ENCODE data around the gene MRPS23.

Gene MRPS23

GRCh38 chr17:57877803-57878377, 28.0 kb upstream of the MRPS23 start:
- no peak for DNase-seq

GRCh38 chr17:57876866-57877237, 27.0 kb upstream of the MRPS23 start:
- DNase-seq: no peak

GRCh38 chr17:57876023-57876865, 26.4 kb upstream of the MRPS23 start:
- no peak for DNase-seq

- no peak for DNase-seq
These were observed 25.6 kb upstream of the MRPS23 start for GRCh38 chr17:57875290-57876022.

GRCh38 chr17:57874434-57875289, 24.8 kb upstream of the MRPS23 start:
- DNase-seq: peak; percentile 17

GRCh38 chr17:57874058-57874419, 24.2 kb upstream of the MRPS23 start:
- no peak for DNase-seq

GRCh38 chr17:57873261-57874057, 23.6 kb upstream of the MRPS23 start:
- DNase-seq: no peak

- DNase-seq: no peak
These were observed 22.7 kb upstream of the MRPS23 start for GRCh38 chr17:57872536-57872935.

GRCh38 chr17:57871863-57872262, 22.0 kb upstream of the MRPS23 start:
- no peak for DNase-seq

- DNase-seq: no peak
These were observed 21.3 kb upstream of the MRPS23 start for GRCh38 chr17:57871155-57871554.

GRCh38 chr17:57870283-57870635, 20.4 kb upstream of the MRPS23 start:
- DNase-seq: no peak

- DNase-seq: no peak
These were observed 19.9 kb upstream of the MRPS23 start for GRCh38 chr17:57869617-57870282.

- DNase-seq: no peak
These were observed 19.2 kb upstream of the MRPS23 start for GRCh38 chr17:57868910-57869616.

- DNase-seq: no peak
These were observed 18.4 kb upstream of the MRPS23 start for GRCh38 chr17:57868007-57868909.

GRCh38 chr17:57867126-57867525, 17.3 kb upstream of the MRPS23 start:
- DNase-seq: no peak

GRCh38 chr17:57866723-57867122, 16.9 kb upstream of the MRPS23 start:
- DNase-seq: no peak

- no peak for DNase-seq
These were observed 16.5 kb upstream of the MRPS23 start for GRCh38 chr17:57866319-57866718.

GRCh38 chr17:57864273-57864672, 14.4 kb upstream of the MRPS23 start:
- no peak for DNase-seq

- no peak for DNase-seq
These were observed 13.1 kb upstream of the MRPS23 start for GRCh38 chr17:57862694-57863667.

All from activated T-cell treated with anti-CD3 and anti-CD28 coated beads for 4 hours (primary cell).